GM21619 (cell line): ENCODE measurements around the gene CPLX4.
"Not testable (repeated sequence)": the region's sequence is repeated elsewhere in the genome, so short reads cannot be mapped to it uniquely, and the experiment has no call there.

Experiments used
- ATAC-seq: cut with Tn5 transposase; IDR thresholded peaks from one replicate; pipeline ENCODE4 v1.9.1; 2021; ENCODE audit not compliant: unreplicated experiment

Gene CPLX4

DNA sequence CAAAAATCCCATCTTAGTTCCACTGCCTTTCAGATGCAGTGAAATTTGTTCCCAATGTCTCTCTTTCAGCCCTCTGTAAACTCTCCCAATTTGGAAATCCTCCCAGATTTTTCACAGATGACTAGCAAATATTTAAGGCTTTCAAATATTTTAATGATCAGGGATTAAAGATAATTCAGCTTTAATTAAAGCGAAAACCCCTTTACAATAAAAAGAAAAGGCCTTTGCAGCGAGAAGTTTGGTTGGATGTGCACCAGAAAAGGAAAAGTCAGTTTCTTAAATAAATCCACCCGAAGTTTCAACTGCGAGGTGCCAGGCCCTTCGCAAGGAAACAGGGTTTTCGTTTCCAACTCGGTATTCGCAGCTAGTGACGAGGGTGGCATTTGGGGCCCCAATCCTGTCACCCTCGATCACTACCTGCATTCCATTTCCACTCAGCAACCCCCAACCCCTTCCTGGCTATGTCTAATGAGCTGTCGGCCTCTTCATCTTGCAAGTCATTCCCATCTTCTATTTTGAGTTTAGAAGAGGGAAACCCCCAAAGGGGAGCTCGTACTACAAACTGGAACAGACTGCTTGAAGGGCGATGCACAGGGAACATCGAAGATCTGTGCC is 46.7 kb downstream of the CPLX4 start:
- ATAC-seq, result no peak

DNA sequence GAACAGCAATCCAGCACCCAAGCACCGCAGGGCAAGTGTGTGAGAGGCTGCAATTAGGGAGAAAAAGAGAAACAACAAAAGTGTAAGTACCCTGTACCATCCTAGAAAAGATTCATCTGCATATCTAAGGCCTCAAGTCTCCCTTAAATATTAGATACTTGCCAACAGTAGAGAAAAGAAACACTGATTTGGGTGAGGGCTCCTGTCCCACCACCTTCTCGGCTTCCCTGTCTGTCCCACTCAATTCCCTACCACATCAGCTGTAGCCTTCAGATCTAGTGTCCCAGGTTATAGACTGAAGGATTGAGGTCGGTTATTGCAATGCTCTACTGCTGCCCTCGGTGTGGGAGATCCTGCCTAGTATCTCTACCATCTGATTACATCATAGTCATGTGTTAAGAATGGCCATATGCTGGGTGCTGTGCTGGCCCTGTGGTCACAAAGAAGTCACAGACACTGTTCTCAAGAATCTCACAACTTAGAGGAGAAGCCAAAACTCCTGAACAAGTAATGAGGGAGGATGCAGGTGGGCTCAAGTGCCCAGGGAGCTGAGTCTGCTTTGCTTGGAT is 47.7 kb downstream of the CPLX4 start:
- ATAC-seq, result no peak

DNA sequence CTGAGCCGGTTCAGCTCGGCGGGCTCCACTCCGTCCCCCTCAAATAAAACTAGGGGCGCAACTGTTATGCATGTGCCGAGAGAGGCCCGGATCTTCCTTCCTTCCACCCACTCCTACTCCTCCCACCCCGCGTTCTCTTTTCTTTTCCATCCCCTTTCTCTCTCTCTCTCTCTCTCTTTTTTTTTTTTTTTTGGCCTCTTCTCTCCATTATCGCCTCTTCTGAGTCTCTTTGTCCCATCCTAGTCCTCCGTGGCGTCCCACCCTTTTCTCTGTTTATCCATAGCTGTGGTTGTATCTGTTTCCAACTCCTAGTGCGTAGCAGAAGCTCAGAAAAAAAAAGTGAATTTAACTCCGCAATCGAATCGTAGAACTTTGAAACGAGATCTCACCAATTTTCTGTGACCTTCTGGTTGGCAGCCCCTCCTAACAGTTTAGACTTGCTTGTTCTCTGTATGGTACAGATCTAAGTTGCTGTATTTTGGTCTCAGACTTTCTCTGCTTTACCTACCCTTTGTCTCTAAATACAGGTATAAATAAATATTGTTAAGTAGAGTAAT is 48.8 kb downstream of the CPLX4 start:
- ATAC-seq, result no peak

DNA sequence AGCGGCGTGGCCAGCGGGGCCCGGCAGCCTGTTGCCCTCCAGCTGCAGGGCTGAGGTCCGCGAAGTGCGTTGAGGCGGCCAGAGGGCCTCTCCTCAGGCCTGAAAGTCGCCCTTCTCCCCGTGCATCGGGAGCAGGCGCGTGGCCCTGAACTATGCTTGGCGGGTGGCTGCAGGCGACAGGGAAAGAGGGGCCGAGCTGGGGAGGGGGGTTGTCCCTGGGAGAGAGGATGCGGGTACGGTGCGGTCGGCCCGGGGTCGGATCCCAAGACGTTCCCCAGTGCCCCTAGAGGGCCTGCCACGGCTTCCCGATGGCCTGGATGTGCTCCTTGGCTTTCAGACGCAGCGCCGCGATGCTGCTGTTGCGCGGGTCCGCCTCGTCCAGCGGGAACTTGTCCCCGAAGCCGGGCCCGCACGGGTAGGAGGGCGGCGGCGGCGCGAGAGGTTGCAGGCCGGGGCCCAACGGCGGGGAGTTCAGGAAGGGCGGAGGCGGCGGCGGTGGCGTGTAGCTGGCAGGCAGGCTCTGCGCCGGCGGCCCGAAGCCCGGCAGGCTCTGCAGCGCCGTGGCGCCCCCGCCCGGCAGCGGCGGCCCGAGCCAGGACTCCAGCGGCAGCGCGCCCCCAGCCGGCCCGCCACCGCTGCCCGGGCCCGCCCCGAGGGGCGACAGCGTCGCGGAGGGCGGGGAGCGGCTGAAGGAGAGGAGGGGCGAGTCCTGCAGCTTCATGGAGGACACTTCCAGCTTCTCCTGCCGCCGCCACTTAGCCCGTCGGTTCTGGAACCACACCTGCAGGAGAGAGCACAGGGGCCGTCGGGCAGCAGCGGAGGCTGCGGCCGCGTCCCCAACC is 49.5 kb downstream of the CPLX4 start:
- ATAC-seq, result peak; percentile 37

DNA sequence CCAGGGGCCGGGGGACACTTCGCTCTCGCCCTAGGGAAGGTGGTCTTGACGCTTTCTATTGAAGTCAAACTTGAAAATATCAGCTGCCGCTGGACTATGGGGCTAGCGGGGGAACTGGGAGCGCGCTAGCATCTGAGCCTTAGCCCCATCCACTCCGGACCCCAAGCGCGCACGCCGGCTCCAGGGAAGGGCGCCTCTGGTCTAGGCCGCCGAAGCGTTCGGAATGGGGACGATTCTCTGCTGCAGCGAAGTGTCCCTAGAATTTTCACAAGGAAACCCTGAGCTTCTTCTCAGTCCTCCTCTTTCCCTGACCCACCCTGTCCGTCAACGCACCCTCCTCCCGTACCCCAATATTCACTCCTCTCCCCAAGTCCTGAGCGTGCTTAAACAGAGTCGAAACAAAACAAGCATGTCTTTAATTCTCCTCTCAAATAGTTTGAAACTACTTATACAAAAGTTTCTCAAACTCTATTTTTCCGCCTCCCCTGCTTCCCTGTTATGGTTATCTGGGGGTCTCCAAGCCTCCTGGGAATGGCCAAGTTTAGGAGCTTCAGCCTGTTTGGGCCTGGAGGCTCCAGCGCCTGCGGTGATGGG is 50.2 kb downstream of the CPLX4 start:
- no peak for ATAC-seq

DNA sequence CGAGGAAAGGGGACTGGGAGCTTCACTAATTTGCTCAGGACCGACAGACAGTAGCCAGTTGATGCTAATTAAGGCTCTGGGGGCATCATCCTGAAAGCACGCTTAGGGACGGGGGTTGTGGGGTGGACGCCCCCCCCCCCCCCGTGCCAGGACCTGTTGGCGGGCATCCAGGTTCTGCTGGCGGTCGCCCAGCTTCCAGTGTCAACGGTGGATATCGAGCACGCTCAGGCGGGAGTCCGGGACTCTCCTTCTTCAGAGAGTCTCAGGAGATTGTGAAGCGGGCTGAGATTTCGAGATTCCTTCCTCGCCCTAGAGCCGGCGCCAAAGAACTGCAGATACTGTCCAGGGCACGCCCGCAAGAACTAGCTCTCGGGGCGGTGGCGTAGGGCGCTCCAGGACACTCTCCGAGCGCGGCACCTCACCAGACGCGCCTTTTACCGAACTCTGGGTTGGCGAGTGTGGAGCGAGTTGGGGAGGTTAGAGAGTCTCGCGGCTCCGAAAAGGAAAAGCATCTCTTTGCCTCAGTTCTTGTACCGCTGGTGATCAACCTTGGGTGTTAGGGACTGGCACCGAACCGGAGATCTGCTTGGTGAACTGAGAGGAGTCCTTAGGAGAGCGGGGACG is 50.8 kb downstream of the CPLX4 start:
- no peak for ATAC-seq

DNA sequence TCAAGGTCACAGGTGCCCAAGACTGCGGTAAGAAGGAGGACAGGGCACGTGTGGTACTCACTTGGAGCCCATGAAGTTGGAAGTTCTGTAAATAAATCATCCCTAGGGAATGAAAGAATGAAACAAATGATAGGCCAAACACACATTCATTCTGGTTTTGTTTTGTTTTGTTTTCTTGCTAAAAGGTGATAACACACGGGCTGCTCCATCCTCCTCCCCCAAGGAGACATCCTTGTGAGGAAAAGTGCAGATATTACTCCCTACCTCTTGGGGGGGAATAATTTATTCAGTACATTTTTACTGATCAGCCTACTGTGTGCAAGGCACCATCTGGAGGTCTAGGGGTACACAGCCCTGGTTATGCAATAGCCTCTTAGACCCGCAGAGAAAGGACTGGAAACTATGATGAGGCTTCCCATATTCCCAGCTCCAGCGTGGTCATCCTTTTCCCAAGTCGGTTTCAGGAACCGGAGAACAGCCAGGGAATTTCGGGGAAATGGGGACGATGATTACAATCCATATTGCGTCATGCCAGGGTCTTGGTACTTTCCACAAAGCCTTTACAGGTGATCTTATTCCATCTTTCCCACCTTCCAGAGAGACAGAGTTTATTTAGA is 51.5 kb downstream of the CPLX4 start:
- ATAC-seq, result no peak

DNA sequence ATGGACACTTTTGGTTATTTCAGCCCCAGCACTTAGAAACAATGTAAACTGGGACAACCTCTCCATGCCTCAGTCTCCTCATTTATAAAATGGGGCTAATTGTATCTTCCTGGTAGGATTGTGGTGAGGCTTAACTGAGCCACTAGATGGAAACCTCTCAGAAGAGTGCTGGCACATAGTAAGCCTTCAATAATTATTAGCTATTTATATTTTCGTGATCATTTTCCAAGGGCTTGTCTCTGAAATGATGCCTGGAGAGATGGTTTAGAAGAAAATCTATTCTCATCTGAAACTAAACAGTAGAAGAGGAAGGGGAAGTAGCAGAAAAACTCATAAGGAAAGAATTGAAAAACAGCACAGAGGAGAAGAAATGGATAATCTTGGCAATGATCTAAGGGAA is 52.0 kb downstream of the CPLX4 start:
- no peak for ATAC-seq

DNA sequence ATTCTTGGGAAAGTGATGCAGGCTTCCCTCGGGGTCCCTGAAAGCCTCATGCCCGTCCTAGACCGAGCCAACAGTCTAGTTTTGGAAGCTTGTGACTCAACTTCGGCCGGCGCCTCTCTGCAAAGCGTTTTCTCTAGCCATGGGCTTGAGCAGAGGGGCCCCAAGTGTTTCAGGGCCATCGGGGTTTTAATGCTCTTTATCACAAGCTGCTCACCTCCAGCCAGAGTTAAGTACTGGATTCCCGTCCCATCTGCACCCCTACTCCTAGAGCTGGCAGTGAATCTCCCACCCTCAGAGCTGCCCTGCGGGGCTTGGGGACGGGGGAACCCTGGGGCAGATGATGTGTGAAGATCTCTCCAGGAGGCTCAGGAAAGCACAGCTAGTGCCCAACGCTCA is 52.5 kb downstream of the CPLX4 start:
- no peak for ATAC-seq

DNA sequence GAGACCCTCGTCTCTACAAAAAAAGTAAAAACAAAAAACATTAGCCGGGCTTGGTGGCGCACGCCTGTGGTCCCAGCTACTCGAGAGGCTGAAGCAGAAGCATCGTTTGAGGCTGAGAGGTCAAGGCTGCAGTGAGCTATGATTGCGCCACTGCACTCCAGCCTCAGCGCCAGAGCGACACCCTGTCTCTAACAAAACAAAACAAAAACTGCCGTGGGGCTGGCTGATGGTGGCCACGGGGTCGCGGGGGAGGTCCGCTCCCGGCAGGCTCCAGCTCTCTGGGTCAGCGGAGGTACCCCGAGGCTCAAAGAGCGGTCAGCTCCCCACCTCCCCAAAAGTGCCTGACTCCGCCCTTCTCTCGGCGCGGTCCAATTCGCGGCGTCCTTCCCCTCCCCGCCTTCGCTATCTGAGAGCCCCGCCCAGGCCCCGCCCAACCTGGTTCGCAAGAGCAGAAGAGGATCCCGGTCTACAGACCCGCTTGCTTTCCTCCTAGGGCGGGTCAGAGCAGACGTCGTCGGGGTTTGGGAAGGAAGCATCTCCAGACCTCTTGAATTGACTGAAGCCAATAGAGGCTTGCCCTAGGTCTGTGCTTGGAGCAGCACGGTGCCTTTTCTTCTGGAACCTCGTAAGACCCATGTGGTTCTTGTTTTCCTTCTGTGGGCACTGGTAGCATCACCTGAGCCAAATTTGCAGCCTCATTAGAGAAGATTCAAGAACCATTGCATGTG is 53.0 kb downstream of the CPLX4 start:
- ATAC-seq, result peak; percentile 53

DNA sequence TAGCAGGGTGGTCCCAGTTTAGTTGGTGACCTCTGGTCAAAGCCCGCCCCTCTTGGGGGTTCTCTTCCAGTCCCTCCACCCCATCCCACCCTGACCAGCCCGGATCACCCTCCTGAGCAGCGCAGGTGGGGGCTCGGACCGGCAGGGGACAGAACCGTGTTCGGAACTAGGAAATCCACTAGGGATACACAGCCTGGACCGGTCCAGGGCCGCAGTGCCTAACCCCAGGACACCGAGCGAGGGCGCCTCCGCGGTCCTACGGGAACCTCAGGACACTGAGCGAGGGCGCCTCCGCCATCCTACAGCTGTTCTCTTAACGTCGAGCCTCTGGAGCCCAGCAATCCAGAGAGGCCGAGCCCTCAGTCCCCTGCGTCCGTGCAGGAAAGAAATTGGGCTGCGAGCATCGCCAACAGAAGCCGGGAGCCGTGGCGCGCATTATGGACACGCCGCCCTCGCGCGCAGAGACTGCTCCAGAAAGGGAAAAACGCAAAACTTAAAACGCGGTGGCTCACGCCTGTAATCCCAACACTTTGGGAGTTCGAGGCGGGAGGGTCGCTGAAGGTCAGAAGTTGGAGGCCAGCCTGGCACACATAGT is 53.7 kb downstream of the CPLX4 start:
- ATAC-seq, result no peak

DNA sequence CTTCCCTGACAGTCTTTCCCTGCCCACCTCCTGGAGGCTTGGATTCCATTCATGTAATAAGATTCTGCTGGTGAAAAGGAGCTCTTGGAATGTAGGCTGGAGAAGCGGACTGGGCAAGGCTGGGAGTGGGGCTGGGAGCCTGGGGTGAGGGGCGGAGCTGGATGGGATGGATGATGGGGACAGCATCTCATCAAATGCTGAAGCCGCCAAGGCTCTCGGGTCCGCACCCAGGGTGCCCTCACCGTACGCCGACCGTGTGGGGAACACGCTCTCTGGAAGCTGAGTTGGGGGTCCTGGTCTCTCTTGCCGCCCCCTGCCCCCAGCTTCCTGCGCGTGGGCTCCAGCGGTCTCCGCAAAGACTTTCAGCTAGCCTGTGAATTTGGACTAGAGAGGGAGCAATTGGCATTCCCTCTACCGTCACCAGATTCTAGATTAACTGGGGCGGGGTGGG is 54.3 kb downstream of the CPLX4 start:
- no peak for ATAC-seq

DNA sequence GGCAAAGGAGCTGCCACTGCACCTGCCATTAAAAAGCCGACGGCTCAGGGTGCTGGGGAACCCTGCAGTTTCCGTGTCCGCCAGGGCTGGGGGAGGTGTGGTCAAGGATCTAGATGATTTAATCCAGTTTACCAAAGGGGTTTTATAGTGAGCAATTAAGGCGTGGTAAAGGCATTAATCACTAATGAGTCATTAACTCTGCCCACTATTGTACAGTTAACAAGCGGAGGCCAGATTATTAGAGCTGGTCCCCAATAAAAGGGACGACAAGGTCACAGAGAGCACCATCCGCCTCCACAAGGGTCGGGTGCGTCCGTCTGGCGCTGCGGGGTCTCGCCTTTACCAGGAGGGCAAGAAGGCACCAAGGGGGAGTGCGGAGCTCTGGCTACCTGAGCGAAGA is 54.8 kb downstream of the CPLX4 start:
- no peak for ATAC-seq

DNA sequence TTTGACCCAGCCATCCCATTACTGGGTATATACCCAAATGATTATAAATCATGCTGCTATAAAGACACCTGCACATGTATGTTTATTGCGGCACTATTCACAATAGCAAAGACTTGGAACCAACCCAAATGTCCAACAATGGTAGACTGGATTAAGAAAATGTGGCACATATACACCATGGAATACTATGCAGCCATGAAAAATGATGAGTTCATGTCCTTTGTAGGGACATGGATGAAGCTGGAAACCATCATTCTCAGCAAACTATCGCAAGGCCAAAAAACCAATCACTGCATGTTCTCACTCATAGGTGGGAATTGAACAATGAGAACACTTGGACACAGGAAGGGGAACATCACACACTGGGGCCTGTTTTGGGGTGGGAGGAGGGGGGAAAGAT is 56.2 kb downstream of the CPLX4 start:
- ATAC-seq, result not testable (repeated sequence)

DNA sequence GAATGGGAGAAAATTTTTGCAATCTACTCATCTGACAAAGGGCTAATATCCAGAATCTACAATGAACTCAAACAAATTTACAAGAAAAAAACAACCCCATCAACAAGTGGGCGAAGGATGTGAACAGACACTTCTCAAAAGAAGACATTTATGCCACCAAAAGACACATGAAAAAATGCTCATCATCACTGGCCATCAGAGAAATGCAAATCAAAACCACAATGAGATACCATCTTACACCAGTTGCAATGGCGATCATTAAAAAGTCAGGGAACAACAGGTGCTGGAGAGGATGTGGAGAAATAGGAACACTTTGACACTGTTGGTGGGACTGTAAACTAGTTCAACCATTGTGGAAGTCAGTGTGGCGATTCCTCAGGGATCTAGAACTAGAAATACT is 56.6 kb downstream of the CPLX4 start:
- not testable (repeated sequence) for ATAC-seq

DNA sequence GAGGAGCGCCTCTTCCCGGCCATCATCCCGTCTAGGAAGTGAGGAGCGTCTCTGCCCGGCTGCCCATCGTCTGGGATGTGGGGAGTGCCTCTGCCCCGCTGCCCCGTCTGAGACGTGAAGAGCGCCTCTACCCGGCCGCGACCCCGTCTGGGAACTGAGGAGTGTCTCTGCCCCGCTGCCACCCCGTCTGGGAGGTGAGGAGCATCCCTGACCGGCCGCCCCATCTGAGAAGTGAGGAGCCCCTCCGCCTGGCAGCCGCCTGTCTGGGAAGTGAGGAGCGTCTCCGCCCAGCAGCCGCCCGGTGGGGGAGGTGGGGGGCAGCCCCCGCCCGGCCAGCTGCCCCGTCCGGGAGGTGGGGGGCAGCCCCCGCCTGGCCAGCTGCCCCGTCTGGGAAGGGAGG is 63.0 kb downstream of the CPLX4 start:
- not testable (repeated sequence) for ATAC-seq

DNA sequence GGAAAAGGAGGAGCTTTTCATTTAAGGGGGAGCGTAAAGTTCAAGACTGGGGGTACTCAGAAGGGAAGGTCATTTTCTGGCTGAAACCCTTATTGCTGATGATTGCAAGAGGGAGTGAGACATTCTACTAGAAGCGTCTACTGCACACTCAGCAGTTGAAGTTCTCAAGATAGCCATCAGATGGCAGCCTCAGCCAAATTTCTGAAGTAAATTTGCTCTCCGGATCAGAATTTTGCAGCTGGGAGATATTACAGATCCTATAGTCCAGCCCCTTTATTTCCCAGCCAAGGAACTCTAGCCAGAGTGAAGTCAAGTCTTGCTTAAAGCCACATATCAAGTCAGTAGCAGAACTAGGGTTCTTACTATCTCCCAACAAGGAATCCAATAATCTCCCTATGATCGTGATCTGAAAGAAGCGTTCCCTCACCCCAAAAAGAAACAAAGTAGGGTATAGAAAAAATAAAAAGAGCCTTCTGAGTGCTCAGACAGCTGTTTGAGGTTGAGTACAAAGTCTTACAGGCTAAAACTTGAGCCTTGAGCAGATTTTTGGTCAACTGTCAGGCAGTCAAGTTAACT is 69.2 kb downstream of the CPLX4 start:
- no peak for ATAC-seq

DNA sequence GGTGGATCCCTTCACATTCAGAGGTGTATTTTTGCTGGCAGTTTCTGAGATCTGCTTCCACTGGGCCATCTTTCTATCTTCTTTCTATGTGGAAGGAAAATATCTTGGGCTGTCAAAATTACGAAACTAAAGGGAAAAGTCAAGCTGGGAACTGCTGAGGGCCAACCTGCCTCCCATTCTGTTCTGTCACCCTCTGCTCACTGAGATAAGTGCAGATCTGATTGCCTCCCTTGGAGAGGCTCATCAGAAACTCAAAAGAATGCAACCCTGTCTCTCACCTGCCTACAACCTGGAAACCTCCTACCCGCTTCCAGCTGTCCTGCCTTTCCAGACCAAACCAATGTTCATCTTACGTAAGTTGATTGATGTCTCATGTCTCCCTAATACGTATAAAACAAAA is 71.7 kb downstream of the CPLX4 start:
- no peak for ATAC-seq
